ENCODE data around the gene TALDO1. TPM values are rescaled to one million over a fixed set of nuclear protein-coding genes. Genes with fewer than 3 reads are reported as not detected.
A peak's percentile ranks its signal among the peaks of the same experiment; 100 is the strongest.

TALDO1 gene
- 101 and 114 TPM in 2 replicates for total RNA-seq (ENCODE audit: low replicate concordance)

DNA sequence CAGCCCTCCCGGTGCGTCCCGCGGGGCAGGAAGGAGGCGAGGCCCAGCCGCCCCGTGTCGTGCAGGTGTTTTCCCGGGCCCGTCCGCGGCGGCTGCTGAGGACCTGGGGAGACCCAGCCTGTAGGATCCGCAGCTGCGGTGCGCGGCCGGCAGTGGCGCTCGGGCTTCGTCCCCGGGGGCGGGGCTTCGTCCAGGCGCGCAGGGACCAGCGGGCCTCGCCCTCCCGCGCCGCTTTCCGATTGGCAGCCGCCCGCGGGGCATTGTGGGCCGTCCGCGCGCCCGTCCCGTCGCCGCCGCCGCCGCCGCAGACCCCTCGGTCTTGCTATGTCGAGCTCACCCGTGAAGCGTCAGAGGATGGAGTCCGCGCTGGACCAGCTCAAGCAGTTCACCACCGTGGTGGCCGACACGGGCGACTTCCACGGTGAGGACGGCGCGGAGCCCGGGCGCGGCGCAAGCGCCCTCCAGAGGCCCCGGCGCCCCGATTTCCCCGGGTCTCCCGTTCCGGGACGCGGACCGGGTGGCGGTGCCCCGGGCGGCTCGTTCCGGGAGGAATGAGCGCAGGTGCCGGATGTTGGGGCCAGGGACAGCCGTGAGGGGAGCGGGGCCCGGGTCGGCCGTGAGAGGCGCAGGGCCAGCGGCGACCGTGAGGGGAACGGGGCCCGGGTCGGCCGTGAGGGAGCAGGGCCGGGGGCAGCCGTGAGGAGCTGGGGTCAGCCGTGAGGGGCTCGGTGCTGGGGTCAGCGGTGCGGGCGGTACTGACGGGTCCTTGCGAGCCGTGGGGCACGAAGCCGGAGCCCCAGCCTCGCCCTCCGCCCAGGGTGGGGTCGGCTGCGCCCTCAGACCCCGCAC is at the start of gene TALDO1:
TSS of gene TALDO1 (plus strand) at position 307 of the 849 bp plus-strand sequence. CDS start at position 325, 18 bp downstream.
- TF ChIP-seq CTCF (IDR thresholded peaks at IDR 0.05): no peak
- TF ChIP-seq EZH2 (IDR thresholded peaks at IDR 0.05): peak; percentile 54
- Histone ChIP-seq H3K79me2 (ENCODE audit: low read depth) (peaks cover 48% of the 10 kb centered on the region), H3K4me3 (peak within 1 kb of the TSS; percentile 86), H3K27me3 (no peaks in the 10 kb centered on the region), H2AFZ (replicated peaks) (peak within 1 kb of the TSS; percentile 59), H3F3A (ENCODE audit: low read depth) (peaks cover 25% of the 10 kb centered on the region), H3K9me3 (ENCODE audit: low read depth) (no peaks in the 10 kb centered on the region), H3K9ac (peak within 1 kb of the TSS; percentile 60), H4K20me1 (ENCODE audit: low read depth) (peaks cover 16% of the 10 kb centered on the region), H3K4me1 (peaks cover 11% of the 10 kb centered on the region), H3K27ac (no peak within 1 kb of the TSS), H3K36me3 (no peaks in the 10 kb centered on the region), H3K4me2 (peak within 1 kb of the TSS; percentile 77)
- H3K27me3 Mint-ChIP-seq (ENCODE audit: insufficient read depth, low read depth): peaks cover 3% of the 10 kb centered on the region
- no peaks in the 10 kb centered on the region for H3K36me3 Mint-ChIP-seq
- H3K27ac Mint-ChIP-seq: no peak within 1 kb of the TSS
- H3K9me3 Mint-ChIP-seq: no peaks in the 10 kb centered on the region
- peaks cover 16% of the 10 kb centered on the region for H3K4me1 Mint-ChIP-seq
- peak within 1 kb of the TSS; percentile 87 for H3K4me3 Mint-ChIP-seq
- DNase-seq (ENCODE audit: low spot score): peak; percentile 98

- Mint-ChIP-seq H3K27me3 (ENCODE audit: insufficient read depth, low read depth) (peaks cover 6% of the 10 kb centered on the region), H3K36me3 (peaks cover 4% of the 10 kb centered on the region), H3K4me3 (peak overlapping the region; percentile 92), H3K9me3 (peaks cover 2% of the 10 kb centered on the region), H3K4me1 (peaks cover 26% of the 10 kb centered on the region), H3K27ac (no peak overlapping the region)
- Histone ChIP-seq H3K27me3 (no peaks in the 10 kb centered on the region), H3K36me3 (no peaks in the 10 kb centered on the region), H3K79me2 (ENCODE audit: low read depth) (peaks cover 33% of the 10 kb centered on the region), H4K20me1 (ENCODE audit: low read depth) (peaks cover 14% of the 10 kb centered on the region), H3K9ac (peak overlapping the region; percentile 42), H3K4me3 (no peak overlapping the region), H3K4me2 (no peak overlapping the region), H2AFZ (replicated peaks) (no peak overlapping the region), H3K27ac (peak overlapping the region; percentile 64), H3K9me3 (ENCODE audit: low read depth) (no peaks in the 10 kb centered on the region), H3K4me1 (peaks cover 21% of the 10 kb centered on the region), H3F3A (ENCODE audit: low read depth) (peaks cover 24% of the 10 kb centered on the region)
- TF ChIP-seq EZH2phosphoT487 (IDR thresholded peaks at IDR 0.05) (no peak), EZH2 (IDR thresholded peaks at IDR 0.05) (no peak), CTCF (IDR thresholded peaks at IDR 0.05) (no peak)
- no peak for DNase-seq (ENCODE audit: low spot score)
These were observed 49.4 kb upstream of the TALDO1 start for GRCh38 chr11:697811-698311.

GRCh38 chr11:698493-699115 is 48.7 kb upstream of the TALDO1 start:
- Histone ChIP-seq H3K4me2 (no peak overlapping the region), H3K9me3 (ENCODE audit: low read depth) (no peaks in the 10 kb centered on the region), H3K36me3 (no peaks in the 10 kb centered on the region), H3K4me1 (peaks cover 14% of the 10 kb centered on the region), H3F3A (ENCODE audit: low read depth) (peaks cover 24% of the 10 kb centered on the region), H3K27ac (no peak overlapping the region), H4K20me1 (ENCODE audit: low read depth) (peaks cover 7% of the 10 kb centered on the region), H2AFZ (replicated peaks) (no peak overlapping the region), H3K4me3 (no peak overlapping the region), H3K9ac (no peak overlapping the region), H3K79me2 (ENCODE audit: low read depth) (peaks cover 26% of the 10 kb centered on the region), H3K27me3 (no peaks in the 10 kb centered on the region)
- no peaks in the 10 kb centered on the region for H3K9me3 Mint-ChIP-seq
- peaks cover 4% of the 10 kb centered on the region for H3K36me3 Mint-ChIP-seq
- no peak overlapping the region for H3K4me3 Mint-ChIP-seq
- no peak overlapping the region for H3K27ac Mint-ChIP-seq
- peaks cover 19% of the 10 kb centered on the region for H3K4me1 Mint-ChIP-seq
- DNase-seq (ENCODE audit: low spot score): no peak
- no peak for TF ChIP-seq EZH2 (IDR thresholded peaks at IDR 0.05)
- TF ChIP-seq CTCF (IDR thresholded peaks at IDR 0.05): no peak
- no peak for TF ChIP-seq EZH2phosphoT487 (IDR thresholded peaks at IDR 0.05)
- H3K27me3 Mint-ChIP-seq (ENCODE audit: insufficient read depth, low read depth): peaks cover 8% of the 10 kb centered on the region
